HG03159 (cell line): ENCODE data around the gene CPED1.
"Not testable (repeated sequence)": the region's sequence is repeated elsewhere in the genome, so short reads cannot be mapped to it uniquely, and the experiment has no call there.

ENCODE experiments used
- ATAC-seq: cut with Tn5 transposase; IDR thresholded peaks from one replicate; pipeline ENCODE4 v1.9.1; 2021; ENCODE audit warnings: mild to moderate bottlenecking, moderate library complexity; ENCODE audit not compliant: unreplicated experiment

The CPED1 gene

DNA sequence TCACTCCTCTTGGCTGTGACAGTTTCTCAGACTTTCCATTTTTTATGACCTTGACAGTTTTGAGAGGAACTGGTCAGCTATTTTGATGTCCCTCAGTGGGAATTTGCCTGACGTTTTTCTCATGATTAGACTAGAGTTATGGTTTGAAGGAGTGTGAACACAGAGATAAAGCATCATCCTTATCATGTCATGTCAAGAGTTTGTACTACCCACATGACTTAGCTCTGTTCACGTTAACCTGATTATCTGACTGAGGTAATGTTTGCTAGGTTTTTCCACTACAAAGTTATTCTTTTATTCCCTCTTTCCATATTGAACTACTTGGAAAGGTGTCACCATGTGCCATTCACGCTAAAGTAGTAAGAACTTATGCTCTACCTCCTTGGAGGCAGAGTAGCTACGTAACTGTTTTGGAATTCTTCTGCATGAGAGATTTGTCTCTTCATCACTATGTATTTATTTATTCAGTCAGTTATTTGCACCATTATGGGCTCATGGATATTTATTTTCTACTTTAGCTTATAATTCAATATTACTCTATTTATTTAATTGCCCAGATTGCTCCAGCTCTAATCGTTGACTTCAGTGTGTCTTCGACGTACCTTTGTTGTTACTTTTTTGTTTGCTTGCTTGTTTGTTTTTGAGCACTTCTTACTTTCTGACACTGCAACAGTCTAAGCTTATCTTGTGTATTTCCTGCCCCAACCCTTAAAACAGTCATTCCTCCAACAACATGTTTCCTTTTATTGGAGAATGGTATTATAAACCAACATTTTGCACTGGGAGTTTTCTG lies 50.4 kb downstream of the CPED1 start:
- no peak for ATAC-seq

DNA sequence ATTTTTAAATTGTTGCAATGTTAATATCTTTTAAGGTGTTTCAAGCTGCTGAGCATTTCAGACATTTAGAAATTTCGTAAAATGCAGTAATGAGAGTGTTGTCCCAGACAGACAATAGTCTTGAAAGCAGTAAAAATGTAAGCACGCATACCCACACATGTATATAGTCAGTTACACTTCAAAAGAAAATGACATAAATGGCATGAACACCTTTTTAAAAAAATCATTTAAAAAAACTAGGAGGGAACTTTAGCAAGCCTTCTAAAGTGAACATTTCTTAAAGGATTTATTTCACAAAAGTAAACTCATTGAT lies 51.0 kb downstream of the CPED1 start:
- ATAC-seq, result no peak

GRCh38 chr7:121039994-121040393 lies 51.5 kb downstream of the CPED1 start:
- ATAC-seq, result no peak

- ATAC-seq, result no peak
These were observed 53.1 kb downstream of the CPED1 start for GRCh38 chr7:121041516-121042148.

DNA sequence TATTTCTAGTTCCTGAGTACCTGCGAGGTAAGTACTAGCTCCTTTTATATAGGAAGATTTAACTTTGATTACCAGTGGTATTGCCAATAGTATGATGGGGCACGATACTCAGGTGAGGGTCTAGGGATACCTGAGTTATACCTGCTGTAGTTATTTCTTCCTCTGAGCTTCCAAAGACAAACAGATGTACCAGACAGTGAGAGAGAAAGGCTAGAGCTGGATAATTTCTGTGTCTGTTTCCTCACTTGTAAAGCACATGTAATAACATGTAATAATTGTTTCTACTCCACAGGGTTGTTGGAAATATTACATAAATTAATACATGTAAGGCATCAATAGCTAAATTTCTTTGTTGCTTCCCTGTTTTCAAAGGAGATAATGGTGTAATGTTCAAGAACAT lies 53.7 kb downstream of the CPED1 start:
- no peak for ATAC-seq

DNA sequence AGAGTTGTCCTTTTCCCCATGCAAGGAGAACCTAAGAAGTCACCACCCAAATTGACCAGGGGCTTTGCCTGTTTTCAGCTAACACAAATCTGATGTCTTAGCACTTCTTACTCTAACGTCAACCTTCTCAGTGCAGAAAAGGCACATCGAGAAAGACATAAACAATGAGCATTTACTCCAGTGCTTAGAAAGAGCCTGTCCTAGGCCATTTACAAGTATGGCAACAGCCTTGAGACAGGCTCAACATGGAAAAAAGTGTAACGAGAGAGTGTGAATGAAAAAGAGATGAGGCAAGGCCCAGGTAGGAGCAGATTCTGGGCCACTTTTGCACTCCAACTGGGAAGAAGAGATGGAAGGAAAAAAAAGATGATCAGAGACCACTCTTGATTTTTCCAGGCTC lies 54.4 kb downstream of the CPED1 start:
- ATAC-seq, result no peak

- no peak for ATAC-seq
These were observed 55.1 kb downstream of the CPED1 start for GRCh38 chr7:121043314-121044234.

GRCh38 chr7:121045090-121045489 lies 56.6 kb downstream of the CPED1 start:
- no peak for ATAC-seq

DNA sequence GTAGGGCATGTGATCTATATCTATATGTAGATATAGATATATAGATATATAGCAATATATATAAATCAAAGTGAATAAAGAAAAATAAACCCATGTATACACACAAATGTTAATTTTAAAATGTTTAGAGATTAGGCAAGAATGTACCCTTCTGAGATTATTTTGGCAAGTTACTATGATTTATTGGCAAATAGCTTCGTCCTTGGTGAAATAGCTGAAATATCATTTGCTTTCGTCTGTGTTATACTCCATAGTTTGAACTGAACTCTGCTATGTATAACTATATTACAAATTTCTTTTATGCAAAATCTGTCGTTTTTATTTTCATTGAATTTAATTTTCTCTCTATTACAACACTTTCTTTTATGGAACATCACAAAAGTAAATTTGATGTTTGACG lies 57.5 kb downstream of the CPED1 start:
- ATAC-seq, result no peak

DNA sequence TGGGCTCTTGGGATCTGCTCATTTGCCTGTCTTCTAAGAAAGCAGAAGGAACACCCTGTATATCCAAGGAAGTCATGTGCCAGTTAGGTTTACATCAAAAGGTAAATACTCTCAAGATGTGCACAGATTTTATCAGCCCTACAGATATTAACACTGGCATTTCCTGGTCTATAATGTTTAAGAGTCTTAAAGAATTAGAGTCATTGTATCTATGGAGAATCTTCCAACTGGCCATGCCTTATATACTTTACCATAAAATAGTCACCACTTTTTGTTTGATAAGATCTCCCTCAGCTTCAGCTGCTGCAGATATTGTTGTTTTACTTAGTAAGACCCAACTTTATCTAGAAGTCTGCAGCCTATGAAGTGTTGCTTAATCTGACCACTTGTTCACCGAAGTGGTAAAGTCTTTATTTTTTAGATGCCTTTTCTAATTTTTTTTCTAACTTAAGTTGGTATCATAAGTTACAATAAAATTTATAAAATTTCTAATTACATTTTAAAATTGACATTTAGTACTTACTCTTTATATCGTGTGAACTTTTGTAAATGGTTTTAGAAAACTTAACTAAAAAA lies 58.5 kb downstream of the CPED1 start:
- ATAC-seq, result no peak

GRCh38 chr7:121048195-121048594 lies 59.7 kb downstream of the CPED1 start:
- ATAC-seq, result no peak

DNA sequence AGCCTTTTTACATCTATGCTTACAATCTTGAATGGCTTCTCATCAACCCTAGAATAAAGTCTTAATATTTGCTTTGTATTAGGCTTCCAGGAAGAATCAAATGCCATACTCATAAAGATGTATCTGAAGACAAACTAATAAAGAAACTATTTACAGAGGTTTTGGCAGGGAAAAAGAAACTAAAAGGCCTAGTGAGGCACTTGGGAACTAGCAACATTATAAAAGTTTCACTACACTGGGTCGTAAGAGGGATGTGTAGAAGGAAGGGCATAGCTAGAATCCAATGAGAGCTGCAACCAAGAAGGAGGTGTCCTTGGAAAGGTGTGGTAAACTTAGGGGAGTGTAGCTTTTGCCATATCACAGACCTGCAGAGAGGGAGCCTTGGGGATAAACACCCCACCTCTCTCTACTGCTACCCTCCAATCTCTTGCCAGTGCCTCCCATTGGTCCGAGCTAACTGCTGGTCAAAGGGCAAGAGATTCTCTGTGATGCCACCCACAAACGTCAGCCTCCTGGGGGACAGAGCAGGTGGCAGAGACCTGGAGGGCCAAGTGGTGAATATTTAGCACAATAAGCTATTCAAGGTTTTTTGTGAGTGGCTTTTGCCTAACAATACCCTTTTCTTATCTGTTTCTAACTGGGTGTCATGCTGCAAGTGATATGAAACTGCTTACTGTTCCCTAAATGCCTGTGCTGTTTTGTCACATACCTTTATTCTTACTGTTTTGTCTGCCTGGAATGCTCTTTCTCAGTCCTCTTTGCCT lies 60.7 kb downstream of the CPED1 start:
- no peak for ATAC-seq

DNA sequence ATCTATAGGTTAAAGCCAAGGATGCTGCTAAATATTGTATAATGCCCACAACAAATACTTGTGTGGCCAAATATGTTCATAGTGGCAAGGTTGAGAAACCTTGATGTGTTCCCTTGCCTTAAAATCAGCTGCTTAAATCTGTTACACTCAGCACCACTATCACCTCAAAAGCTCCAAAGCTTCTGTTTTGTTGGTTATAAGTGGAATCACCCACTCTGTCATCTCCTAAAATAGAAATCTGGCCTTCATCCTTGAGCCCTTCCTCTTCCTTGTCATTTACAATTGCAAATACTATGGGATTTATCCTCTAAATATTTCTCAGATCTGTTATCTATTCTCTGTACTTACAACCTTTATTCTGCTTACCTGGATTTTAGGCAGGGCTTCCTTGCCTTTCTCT lies 61.4 kb downstream of the CPED1 start:
- no peak for ATAC-seq

GRCh38 chr7:121053219-121053618 lies 64.7 kb downstream of the CPED1 start:
- no peak for ATAC-seq

DNA sequence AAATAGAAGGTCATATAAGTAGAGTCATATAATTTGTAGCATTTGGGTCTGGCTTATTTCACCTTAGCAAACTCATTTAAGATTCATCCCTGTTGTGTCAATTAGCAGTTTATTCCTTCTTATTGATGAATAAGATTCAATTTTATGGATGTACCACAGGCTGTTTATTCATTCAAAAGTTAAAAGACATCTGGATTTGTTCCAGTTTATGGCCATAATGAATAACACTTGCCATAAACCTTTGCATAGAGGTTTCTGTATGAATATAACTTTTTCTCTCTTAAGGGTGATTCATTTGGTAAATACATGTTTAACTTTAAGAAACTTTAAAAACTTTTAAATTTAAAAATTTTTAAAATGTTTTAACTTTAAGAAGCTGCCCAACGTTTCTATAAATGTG lies 66.4 kb downstream of the CPED1 start:
- no peak for ATAC-seq

DNA sequence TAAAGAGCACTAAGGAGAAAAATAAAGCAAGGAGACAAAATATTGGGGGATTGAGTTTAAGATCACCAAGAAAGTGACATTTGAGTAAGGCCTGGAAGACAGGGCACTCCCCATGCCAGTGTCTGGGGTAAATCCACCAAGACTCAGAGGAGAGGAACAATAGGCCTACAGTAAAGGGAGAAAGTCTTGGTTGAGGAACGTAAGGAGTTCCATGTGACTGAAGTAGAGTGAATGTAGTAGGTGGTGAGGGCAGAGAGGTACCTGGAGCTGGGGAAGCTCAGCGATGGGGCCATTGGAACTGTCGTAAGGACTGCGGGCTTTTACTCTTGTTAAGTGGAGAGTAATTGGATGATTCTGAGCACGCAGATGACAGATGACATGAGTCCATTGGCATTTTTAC lies 69.4 kb downstream of the CPED1 start:
- ATAC-seq, result no peak

GRCh38 chr7:121058975-121059374 lies 70.5 kb downstream of the CPED1 start:
- no peak for ATAC-seq

DNA sequence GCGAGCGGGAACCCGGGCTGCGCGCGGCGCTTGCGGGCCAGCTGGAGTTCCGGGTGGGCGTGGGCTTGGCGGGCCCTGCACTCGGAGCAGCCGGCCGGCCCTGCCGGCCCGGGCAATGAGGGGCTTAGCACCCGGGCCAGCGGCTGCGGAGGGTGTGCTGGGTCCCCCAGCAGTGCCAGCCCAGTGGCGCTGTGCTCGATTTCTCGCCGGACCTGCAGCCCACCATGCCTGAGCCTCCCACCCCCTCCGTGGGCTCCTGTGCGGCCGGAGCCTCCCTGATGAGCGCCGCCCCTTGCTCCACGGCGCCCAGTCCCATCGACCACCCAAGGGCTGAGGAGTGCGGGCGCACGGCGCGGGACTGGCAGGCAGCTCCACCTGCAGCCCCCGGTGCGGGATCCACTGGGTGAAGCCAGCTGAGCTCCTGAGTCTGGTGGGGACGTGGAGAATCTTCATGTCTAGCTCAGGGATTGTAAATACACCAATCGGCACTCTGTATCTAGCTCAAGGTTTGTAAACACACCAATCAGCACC lies 71.5 kb downstream of the CPED1 start:
- ATAC-seq, result not testable (repeated sequence)

GRCh38 chr7:121061677-121062582 lies 73.4 kb downstream of the CPED1 start:
- ATAC-seq, result no peak
